HG02588 (cell line): Measurements from ENCODE around the gene SEMA5B.

Experiments used
- ATAC-seq: cut with Tn5 transposase; IDR thresholded peaks from one replicate; pipeline ENCODE4 v1.9.1; 2021; ENCODE audit warnings: mild to moderate bottlenecking, moderate library complexity; ENCODE audit not compliant: unreplicated experiment

Gene SEMA5B

GRCh38 chr3:123028233-123028828 lies 768 bp upstream of the SEMA5B start:
- ATAC-seq, result peak; percentile 16

DNA sequence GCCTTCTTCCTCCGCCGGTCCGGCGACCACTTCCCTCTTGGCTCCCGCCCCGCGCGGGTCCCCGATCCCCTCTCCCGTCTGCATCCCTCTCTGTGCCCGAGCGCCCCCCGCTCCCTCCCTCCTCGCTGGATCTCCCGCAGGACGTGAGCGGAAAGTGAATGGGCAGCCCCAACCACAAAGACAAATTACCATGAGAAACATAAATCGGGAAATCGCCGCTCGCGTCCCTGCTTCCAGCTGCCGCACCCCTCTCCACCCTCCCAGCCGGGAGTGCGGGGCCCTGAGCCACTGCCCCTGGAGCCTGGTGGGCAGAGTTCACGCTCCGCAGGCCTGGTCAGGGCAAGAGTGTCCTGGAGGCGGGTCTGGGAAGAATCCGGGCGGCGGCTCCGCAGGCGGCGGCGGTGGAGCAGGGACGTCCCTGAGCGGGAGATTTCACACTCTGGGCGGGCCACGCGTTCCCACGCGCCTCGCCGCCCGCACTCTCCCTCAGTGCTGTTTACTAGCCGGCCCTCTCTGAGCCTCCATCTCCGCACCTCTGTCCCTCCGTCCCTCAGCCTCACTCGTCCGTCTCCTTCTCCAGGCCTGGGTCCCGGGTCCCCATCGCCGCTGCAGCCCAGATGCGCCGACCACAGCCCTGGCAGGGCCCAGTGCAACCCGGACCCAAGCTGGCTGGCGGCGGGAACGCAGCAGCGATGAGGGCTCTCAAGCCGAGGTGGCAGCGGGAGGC lies 835 bp downstream of the SEMA5B start:
- no peak for ATAC-seq

- ATAC-seq, result no peak
These were observed 1.7 kb downstream of the SEMA5B start for GRCh38 chr3:123025642-123026521.

DNA sequence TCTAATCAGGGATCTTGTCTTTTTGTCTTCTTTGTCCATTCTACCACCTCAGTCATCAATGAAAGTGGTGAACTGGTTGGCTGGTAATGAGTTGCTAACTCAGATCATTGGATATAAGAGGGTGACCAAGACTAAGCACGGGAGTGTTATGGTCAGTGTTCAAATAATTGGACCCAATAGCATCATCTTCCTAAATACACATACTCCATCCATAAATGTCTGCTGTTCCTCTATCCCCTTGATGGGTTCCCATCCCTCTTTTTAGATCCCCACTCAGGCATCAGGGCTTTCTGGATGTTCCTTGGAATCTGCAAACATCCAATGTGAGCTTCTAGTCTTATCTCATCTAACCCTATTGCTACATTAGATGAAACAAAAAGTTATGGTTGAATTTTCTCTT lies 3.5 kb downstream of the SEMA5B start:
- ATAC-seq, result no peak

DNA sequence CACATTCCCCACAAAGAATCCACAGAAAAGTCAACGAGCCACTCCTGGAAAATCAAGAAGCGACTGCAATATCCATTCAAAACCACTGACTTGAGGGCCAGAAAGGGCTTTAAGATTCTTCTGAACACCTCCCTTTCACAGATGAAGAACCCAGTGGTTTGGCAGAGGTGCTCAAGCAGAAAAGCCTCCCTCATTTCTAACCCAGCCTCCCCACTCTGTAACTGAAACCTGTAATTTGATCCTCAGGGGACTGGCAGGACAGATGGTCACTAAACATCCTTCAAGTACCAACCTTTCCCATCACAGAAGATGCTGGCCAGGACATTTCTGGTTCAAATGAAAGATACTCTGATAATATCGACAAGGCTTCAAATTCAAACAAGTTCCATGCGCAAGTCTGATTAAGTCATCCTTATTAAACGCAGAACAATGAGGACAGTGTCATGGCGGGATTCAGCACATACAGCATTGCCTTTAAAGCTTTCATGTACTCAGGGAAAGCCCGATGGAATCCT lies 5.5 kb downstream of the SEMA5B start:
- ATAC-seq, result no peak

- ATAC-seq, result no peak
These were observed 6.2 kb downstream of the SEMA5B start for GRCh38 chr3:123021388-123021787.

DNA sequence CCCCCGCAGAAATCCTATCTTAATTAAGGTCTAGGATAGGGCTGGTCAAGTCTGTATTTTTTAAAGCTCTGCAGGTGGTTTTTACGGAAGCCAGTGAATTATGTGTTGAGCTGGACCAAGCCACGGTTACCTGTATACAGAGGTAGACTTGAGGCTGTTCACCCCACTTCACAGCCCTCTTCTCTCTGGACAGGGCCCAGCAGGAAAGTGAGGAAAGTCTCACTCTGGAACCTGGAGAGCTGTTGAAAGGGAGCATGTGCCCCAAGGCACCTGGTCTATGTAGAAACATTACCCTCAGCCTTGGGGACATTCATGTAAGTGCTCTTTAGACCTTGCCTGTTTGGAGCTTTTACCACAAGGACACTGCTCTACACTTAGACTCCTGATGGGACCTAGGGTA lies 6.9 kb downstream of the SEMA5B start:
- no peak for ATAC-seq

GRCh38 chr3:123019591-123019990 lies 8.0 kb downstream of the SEMA5B start:
- ATAC-seq, result no peak

DNA sequence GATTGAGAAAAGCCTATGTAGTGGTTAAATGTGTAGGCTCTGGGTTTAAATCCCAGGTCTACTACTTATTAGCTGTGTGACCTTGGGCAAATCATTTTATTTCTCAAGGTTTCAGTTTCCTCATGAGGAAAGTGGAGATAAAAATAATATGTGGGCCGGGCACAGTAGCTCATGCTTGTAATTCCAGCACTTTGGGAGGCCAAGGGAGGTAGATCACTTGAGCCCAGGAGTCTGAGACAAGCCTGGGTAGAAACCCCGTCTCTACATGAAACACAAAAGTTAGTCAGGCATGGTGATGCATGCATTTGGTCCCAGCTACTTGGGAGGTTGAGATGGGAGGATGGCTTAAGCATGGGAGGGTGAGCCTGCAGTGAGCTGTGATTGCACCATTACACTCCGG lies 8.4 kb downstream of the SEMA5B start:
- ATAC-seq, result no peak

- ATAC-seq, result no peak
These were observed 8.9 kb downstream of the SEMA5B start for GRCh38 chr3:123018683-123019082.

DNA sequence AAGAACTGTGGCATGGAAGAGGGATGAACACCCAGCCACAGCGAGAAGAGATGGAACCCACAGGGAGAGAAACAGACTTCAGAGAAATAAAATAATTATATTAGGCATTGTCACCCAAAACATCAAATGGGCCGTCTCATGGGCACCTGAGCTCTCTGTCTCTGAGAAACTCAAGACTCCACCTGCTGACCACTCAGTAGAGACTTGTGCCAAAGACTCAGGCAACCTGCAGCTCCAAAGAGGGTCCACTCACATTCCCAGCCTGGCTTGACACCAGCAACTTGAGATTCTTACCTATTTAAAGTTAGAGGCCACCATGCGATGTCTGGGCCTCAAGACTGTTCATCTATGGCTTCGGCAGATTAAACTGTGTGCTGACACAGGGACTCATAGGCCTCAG lies 12.0 kb downstream of the SEMA5B start:
- ATAC-seq, result no peak

GRCh38 chr3:123013876-123014275 lies 13.7 kb downstream of the SEMA5B start:
- ATAC-seq, result no peak

- no peak for ATAC-seq
These were observed 14.9 kb downstream of the SEMA5B start for GRCh38 chr3:123012652-123013051.

DNA sequence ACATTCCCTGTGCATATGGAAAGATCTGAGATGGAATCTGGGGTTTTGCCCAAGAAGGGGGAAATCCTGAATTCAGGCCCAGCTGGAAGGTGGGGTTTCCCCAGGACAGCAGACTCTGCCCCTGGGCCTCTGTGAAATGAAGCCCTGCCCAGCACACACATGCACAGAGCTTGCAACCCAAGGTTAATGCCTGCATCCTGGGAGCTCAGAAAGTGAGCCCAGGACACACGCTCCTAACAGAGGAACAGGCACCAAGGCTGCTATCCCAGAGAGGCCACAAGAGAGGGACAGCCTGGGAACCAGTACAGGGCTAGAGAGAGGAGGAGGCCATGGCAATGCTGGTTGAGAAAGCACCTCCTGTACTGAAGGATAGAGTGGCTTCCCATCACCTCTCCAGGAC lies 16.1 kb downstream of the SEMA5B start:
- ATAC-seq, result no peak

DNA sequence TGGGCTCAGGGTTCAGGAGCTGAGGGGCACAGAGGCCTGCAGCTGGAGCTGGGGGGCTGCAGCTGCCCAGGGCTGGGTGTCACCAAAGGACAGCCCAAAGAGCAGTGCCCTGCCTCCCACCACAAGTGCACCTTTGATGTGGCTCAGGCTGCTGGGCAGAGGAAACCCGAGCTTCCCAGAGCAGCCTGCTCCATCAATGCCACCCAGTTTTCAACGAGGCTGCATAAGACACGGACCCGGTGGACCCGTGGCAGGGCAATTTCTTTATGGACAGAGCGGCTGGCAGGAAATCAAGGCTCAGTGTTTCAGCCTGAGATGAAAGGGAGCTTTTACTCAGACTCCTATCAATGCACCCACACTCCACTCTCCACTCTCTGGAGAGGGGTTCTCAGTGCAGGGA lies 18.7 kb downstream of the SEMA5B start:
- no peak for ATAC-seq

GRCh38 chr3:123006609-123007008 lies 21.0 kb downstream of the SEMA5B start:
- no peak for ATAC-seq

- ATAC-seq, result no peak
These were observed 22.3 kb downstream of the SEMA5B start for GRCh38 chr3:123005291-123005690.

DNA sequence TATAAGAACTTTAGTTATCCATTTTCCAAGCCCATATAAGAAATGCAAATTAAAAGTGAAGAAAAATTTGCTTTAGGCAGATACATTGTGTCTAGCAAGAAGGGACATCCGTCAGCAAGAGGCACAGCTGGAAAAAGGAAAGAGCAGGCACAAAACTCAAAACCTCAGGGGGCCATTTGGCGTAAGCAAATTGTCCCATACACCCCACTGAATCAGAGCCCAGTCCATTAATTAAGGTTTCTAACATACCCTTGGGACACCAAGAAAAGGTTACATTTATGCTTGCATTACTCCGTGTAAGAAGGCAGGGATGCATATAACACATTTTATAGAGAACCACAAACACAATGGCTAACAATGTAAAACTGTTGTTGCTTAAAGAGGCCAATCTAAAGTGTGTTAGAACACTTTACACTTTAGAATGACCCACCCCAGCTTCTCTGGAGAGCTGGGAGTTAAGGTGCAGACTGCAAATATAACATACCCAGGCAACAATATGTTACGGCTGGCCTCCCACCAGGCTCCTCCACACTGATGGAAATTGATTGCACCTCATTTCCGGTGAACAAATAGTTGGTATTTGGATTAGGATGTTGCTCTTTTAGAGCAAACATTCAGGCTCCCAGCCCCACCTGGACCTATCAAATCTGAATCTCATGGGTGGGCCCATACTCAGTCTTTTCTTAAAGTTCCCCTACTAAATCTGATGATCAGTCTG lies 23.2 kb downstream of the SEMA5B start:
- ATAC-seq, result no peak

DNA sequence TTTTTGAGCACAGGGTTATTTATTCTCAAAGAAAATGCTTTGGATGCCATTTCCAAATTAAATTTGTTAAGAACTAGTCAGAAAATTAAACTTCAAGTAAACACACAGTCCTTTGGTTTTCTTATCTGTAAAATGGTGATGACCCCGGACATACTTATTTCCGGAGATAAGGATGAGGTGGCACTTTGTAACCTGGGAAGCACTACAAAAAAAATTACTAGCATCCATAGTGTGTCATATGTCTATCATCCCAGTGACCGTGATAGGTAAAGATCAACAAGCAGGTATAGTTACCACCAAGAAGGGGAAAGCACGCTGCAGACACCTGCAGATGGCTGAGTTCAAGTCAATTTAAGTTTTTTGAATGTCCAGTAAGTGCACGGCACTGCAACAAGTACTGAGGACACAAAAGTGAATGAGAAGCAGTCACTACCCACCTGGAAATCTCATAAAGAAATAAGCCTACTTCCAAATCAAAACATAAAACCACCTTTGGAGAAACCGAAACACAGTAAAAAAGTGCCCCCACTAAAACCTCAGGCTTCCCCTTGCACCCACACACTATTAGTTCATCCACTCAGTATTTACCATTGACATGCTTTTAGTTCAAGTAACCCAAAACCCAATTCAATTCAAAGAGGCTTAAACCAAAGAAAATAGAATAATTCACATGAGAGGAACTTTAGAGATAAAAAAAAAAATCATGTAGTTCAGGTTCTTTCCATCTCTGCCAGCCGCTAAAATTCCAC lies 24.6 kb downstream of the SEMA5B start:
- ATAC-seq, result no peak

- ATAC-seq, result no peak
These were observed 25.3 kb downstream of the SEMA5B start for GRCh38 chr3:123002100-123002748.
